SK-N-SH (cell line): ENCODE results near the gene LRRC3B.

ENCODE experiments used
- CTCF ChIP-seq: fragments of 200-600 bp; sonication (generic); IDR thresholded peaks from 2 replicates; pipeline ENCODE4 v1.6.1; 2017; ENCODE audit warnings: antibody characterized with exemption, mild to moderate bottlenecking, moderate library complexity
- EP300 ChIP-seq, 2 experiments: IDR thresholded peaks; 2 replicates each; pipeline versions ENCODE4 v1.4.0 to v1.6.1; 2012; ENCODE audit warnings: borderline replicate concordance in 1 of 2, low read depth in 1 of 2, low read length in 1 of 2
- GATA2 ChIP-seq: sonication (generic); formaldehyde crosslinking; IDR thresholded peaks from 2 replicates; pipeline ENCODE4 v1.5.0; 2020; ENCODE audit warnings: mild to moderate bottlenecking, missing genetic modification reagents
- JUND ChIP-seq: IDR thresholded peaks from 2 replicates; pipeline ENCODE4 v1.4.0; 2012
- REST ChIP-seq: IDR thresholded peaks from 2 replicates; pipeline ENCODE4 v1.6.1; 2012; ENCODE audit warnings: mild to moderate bottlenecking, low read depth, low read length, moderate library complexity
- TCF12 ChIP-seq: IDR thresholded peaks from 2 replicates; pipeline ENCODE4 v1.4.0; 2012
- YY1 ChIP-seq: IDR thresholded peaks from 2 replicates; pipeline ENCODE4 v1.4.0; 2012; ENCODE audit warnings: low read depth, mild to moderate bottlenecking
- TF ChIP-seq, protein P1 (sequence below): IDR thresholded peaks from 2 replicates; pipeline ENCODE4; 2012
- TF ChIP-seq, protein P2 (sequence below): fragments of 150-350 bp; IDR thresholded peaks from 2 replicates; pipeline ENCODE4 v1.6.1; 2016; ENCODE audit warnings: mild to moderate bottlenecking, low read depth, low read length

- TF ChIP-seq REST: no peak
- no peak for TF ChIP-seq TCF12
- no peak for TF ChIP-seq EP300 (IDR thresholded peaks at IDR 0.05; ENCODE audit: borderline replicate concordance in 1 of 2, low read depth in 1 of 2, low read length in 1 of 2)
- no peak for TF ChIP-seq GATA2 (CRISPR knock-in tag)
- TF ChIP-seq CTCF: no peak
- TF ChIP-seq, protein P1, sequence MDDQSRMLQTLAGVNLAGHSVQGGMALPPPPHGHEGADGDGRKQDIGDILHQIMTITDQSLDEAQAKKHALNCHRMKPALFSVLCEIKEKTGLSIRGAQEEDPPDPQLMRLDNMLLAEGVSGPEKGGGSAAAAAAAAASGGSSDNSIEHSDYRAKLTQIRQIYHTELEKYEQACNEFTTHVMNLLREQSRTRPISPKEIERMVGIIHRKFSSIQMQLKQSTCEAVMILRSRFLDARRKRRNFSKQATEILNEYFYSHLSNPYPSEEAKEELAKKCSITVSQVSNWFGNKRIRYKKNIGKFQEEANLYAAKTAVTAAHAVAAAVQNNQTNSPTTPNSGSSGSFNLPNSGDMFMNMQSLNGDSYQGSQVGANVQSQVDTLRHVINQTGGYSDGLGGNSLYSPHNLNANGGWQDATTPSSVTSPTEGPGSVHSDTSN: no peak
- no peak for TF ChIP-seq JUND
- TF ChIP-seq YY1: no peak
- TF ChIP-seq, protein P2, sequence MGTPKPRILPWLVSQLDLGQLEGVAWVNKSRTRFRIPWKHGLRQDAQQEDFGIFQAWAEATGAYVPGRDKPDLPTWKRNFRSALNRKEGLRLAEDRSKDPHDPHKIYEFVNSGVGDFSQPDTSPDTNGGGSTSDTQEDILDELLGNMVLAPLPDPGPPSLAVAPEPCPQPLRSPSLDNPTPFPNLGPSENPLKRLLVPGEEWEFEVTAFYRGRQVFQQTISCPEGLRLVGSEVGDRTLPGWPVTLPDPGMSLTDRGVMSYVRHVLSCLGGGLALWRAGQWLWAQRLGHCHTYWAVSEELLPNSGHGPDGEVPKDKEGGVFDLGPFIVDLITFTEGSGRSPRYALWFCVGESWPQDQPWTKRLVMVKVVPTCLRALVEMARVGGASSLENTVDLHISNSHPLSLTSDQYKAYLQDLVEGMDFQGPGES: no peak
Measured at GRCh38 chr3:26596335-26596734, 26.2 kb upstream of the LRRC3B start.
